H9 (cell line): Measurements from ENCODE around the gene FAM149A. TPM values are rescaled to one million over a fixed set of nuclear protein-coding genes. Genes with fewer than 3 reads are reported as not detected.

Experiments
- DNase-seq: peaks from one replicate; pipeline ENCODE4 v3.0.0-alpha.2; 2017
- H2AFZ ChIP-seq: one replicate; pipeline ENCODE4 v1.6.1; 2013; ENCODE audit warnings: mild to moderate bottlenecking, low read length, control low read depth, moderate library complexity
- H2AK5ac ChIP-seq: 2 replicates; pipeline ENCODE4 v1.6.1; 2013; ENCODE audit warnings: low read length, control low read depth, mixed read lengths; ENCODE audit not compliant: insufficient read length
- H2BK120ac ChIP-seq: one replicate; pipeline ENCODE4 v1.6.1; 2013; ENCODE audit warnings: low read depth, mild to moderate bottlenecking, low read length, control low read depth, inconsistent platforms; ENCODE audit not compliant: poor library complexity, severe bottlenecking
- H2BK12ac ChIP-seq: 2 replicates; pipeline ENCODE4 v1.6.1; 2013; ENCODE audit warnings: low read length, control low read depth, mixed read lengths, low read depth; ENCODE audit not compliant: insufficient read length
- H2BK15ac ChIP-seq: 2 replicates; pipeline ENCODE4 v1.6.1; 2013; ENCODE audit warnings: low read depth, low read length, control low read depth
- H2BK20ac ChIP-seq: one replicate; pipeline ENCODE4 v1.6.1; 2013; ENCODE audit warnings: low read depth, mild to moderate bottlenecking, low read length, control low read depth, inconsistent platforms; ENCODE audit not compliant: poor library complexity, severe bottlenecking
- H2BK5ac ChIP-seq: 2 replicates; pipeline ENCODE4 v1.6.1; 2013; ENCODE audit warnings: low read length, control low read depth, mixed read lengths; ENCODE audit not compliant: insufficient read length
- H3K14ac ChIP-seq: 2 replicates; pipeline ENCODE4 v1.6.1; 2013; ENCODE audit warnings: low read length, control low read depth; ENCODE audit not compliant: insufficient read depth
- H3K18ac ChIP-seq: 2 replicates; pipeline ENCODE4 v1.6.1; 2013; ENCODE audit warnings: low read depth, mild to moderate bottlenecking, mixed read lengths, low read length, control low read depth; ENCODE audit not compliant: insufficient read length
- H3K23ac ChIP-seq: 2 replicates; pipeline ENCODE4 v1.6.1; 2013; ENCODE audit warnings: low read length, control low read depth, mixed read lengths, low read depth; ENCODE audit not compliant: insufficient read length
- H3K23me2 ChIP-seq: 2 replicates; pipeline ENCODE4 v1.6.1; 2013; ENCODE audit warnings: low read depth, mild to moderate bottlenecking, mixed read lengths, low read length, control low read depth; ENCODE audit not compliant: insufficient read length, poor library complexity, severe bottlenecking
- H3K27ac ChIP-seq: 2 replicates; pipeline ENCODE4 v1.5.1; 2013; ENCODE audit warnings: low read length, control low read depth, mixed read lengths, low read depth; ENCODE audit not compliant: insufficient read length
- H3K27me3 ChIP-seq: 2 replicates; pipeline ENCODE4 v1.6.1; 2013; ENCODE audit warnings: low read length, control low read depth, inconsistent platforms; ENCODE audit not compliant: insufficient read depth
- H3K4ac ChIP-seq: 2 replicates; pipeline ENCODE4 v1.6.1; 2013; ENCODE audit warnings: low read depth, mild to moderate bottlenecking, control low read depth, inconsistent platforms, low read length, moderate library complexity
- H3K4me1 ChIP-seq: 2 replicates; pipeline ENCODE4 v1.6.1; 2013; ENCODE audit warnings: low read length, control low read depth, inconsistent platforms; ENCODE audit not compliant: insufficient read depth
- H3K4me2 ChIP-seq: 2 replicates; pipeline ENCODE4 v1.6.1; 2013; ENCODE audit warnings: low read length, control low read depth, mixed read lengths; ENCODE audit not compliant: insufficient read length, insufficient read depth
- H3K56ac ChIP-seq: 2 replicates; pipeline ENCODE4 v1.6.1; 2013; ENCODE audit warnings: low read depth, mild to moderate bottlenecking, mixed read lengths, low read length, control low read depth; ENCODE audit not compliant: insufficient read length
- H3K79me1 ChIP-seq: 2 replicates; pipeline ENCODE4 v1.6.1; 2013; ENCODE audit warnings: low read depth, mild to moderate bottlenecking, moderate library complexity, low read length, control low read depth, inconsistent platforms; ENCODE audit not compliant: insufficient read depth, poor library complexity, severe bottlenecking
- H3K79me2 ChIP-seq: 2 replicates; pipeline ENCODE4 v1.6.1; 2013; ENCODE audit warnings: low read length, control low read depth, inconsistent platforms; ENCODE audit not compliant: insufficient read depth
- H3K9ac ChIP-seq: 2 replicates; pipeline ENCODE4 v1.6.1; 2013; ENCODE audit warnings: low read length, control low read depth, mixed read lengths; ENCODE audit not compliant: insufficient read length; ENCODE audit errors: extremely low read depth
- H3K9me3 ChIP-seq: one replicate; pipeline ENCODE4 v1.6.1; 2013; ENCODE audit warnings: low read depth, low read length, inconsistent platforms; ENCODE audit not compliant: control insufficient read depth
- H3T11ph ChIP-seq: one replicate; pipeline ENCODE4 v1.6.1; 2013; ENCODE audit warnings: mild to moderate bottlenecking, low read length, control low read depth, inconsistent platforms
- H4K20me1 ChIP-seq: one replicate; pipeline ENCODE4 v1.6.1; 2013; ENCODE audit not compliant: control insufficient read depth, insufficient read length, insufficient read depth
- H4K5ac ChIP-seq: 2 replicates; pipeline ENCODE4 v1.6.1; 2013; ENCODE audit warnings: low read depth, mild to moderate bottlenecking, mixed read lengths, low read length, control low read depth; ENCODE audit not compliant: insufficient read length
- H4K8ac ChIP-seq: replicated peaks from 2 replicates; pipeline ENCODE4 v1.6.1; 2013; ENCODE audit warnings: low read length, control low read depth, mixed read lengths, low read depth; ENCODE audit not compliant: insufficient read length
- H4K91ac ChIP-seq: 2 replicates; pipeline ENCODE4 v1.6.1; 2013; ENCODE audit warnings: low read depth, mild to moderate bottlenecking, moderate library complexity, mixed read lengths, low read length, control low read depth; ENCODE audit not compliant: insufficient read length
- H3K27ac Mint-ChIP-seq, 3 experiments: 2 replicates in 2 of 3; 3 replicates in 1 of 3; pipeline ENCODE4 v1.8.0; 2020 to 2021; ENCODE audit warnings: mixed read lengths in 3 of 3, mild to moderate bottlenecking in 1 of 3, moderate library complexity in 1 of 3
- H3K27me3 Mint-ChIP-seq: 2 replicates; pipeline ENCODE4 v1.8.0; 2021; ENCODE audit warnings: low read depth, mild to moderate bottlenecking, moderate library complexity, mixed read lengths
- H3K36me3 Mint-ChIP-seq, 3 experiments: 2 replicates in 2 of 3; 3 replicates in 1 of 3; pipeline ENCODE4 v1.8.0; 2020 to 2021; ENCODE audit warnings: low read depth in 3 of 3, mixed read lengths in 3 of 3; ENCODE audit not compliant: insufficient read depth in 1 of 3
- H3K4me1 Mint-ChIP-seq, 2 experiments: 2 replicates each; pipeline ENCODE4 v1.8.0; 2020; ENCODE audit warnings: mixed read lengths in 2 of 2
- H3K4me3 Mint-ChIP-seq, 2 experiments: 2 replicates in 1 of 2; 3 replicates in 1 of 2; pipeline ENCODE4 v1.8.0; 2020 to 2021; ENCODE audit warnings: mild to moderate bottlenecking in 2 of 2, mixed read lengths in 2 of 2, moderate library complexity in 1 of 2
- H3K9me3 Mint-ChIP-seq, 2 experiments: 2 replicates in 1 of 2; 3 replicates in 1 of 2; pipeline ENCODE4 v1.8.0; 2020; ENCODE audit warnings: mild to moderate bottlenecking in 2 of 2, mixed read lengths in 2 of 2, moderate library complexity in 1 of 2
- WGBS: extraction: QIAGEN DNeasy Blood & Tissue Kit; methylation state at CpG from one replicate; pipeline ENCODE4 v1.1.7; 2013; ENCODE audit warnings: missing lambda C conversion rate, low lambda C conversion rate, mixed read lengths; ENCODE audit not compliant: insufficient read length; ENCODE audit errors: extremely low coverage; 5-methylcytosine and 5-hydroxymethylcytosine counted together
- total RNA-seq: library from RNA; stranded (reverse); gene quantifications from 2 replicates; pipeline ENCODE4 v1.2.1, GENCODE V29; 2021
- TF ChIP-seq, protein P1 (sequence below): fragments of 200-600 bp; sonication (generic); conservative IDR thresholded peaks from 3 replicates; pipeline ENCODE4 v1.8.0; 2021; ENCODE audit warnings: antibody characterized with exemption, mild to moderate bottlenecking

Gene FAM149A
- total RNA-seq, 1 experiment from 2014 or later = 5.9 TPM

DNA sequence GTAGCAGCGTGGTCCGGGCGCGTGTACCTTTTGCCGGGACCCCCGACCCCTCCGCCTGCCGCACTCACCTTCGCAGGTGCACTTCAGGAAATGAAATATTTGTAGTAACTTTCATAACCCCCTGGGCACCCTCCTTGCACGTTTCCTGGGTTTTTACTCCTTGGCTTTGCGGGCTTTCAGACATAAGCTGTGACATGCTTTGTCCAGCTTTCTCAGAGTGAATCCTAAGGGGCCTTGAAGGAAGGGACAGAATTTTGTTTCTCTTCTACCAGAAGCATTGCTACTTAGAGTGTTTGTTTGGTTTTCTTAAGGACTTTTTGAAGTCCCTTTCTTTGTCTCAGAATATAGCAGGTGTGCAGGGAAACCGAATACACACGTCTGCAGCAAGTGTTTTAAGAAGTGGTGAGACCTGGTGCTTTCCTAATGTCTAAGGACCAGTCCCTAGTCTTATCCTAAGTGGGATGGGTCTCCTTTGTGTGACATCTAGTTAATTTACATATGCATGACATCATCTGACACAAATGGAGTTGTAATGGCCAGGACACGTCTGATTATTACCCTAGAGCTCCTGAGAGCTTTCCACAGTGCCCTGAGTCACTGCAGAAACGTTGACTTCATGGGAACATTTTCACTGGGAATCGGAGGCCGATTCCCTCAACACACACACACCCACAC lies 1.3 kb downstream of the FAM149A start:
- Histone ChIP-seq H3K9ac (no peak overlapping the region), H3K27ac (no peak overlapping the region)

More for the DNA sequence above, 1.3 kb downstream of the FAM149A start:
- peaks cover 22 to 28% of the 10 kb centered on the region in 2 experiments for H3K4me1 Mint-ChIP-seq
- H3K36me3 Mint-ChIP-seq = peaks cover 0 to 6% (median 6%) of the 10 kb centered on the region in 3 experiments; a peak in 3 of 7 replicates
- no peak overlapping the region for H3K56ac ChIP-seq
- H3K23me2 ChIP-seq = peaks cover 12% of the 10 kb centered on the region
- no peak overlapping the region for H4K8ac ChIP-seq
- H3K27me3 Mint-ChIP-seq = peaks cover 50% of the 10 kb centered on the region
- H3K4me1 ChIP-seq = no peaks in the 10 kb centered on the region; the same call in 1 of the 2 replicates
- no peak overlapping the region for H3K23ac ChIP-seq
- no peak overlapping the region for H2BK12ac ChIP-seq
- H3K27ac Mint-ChIP-seq = peak overlapping the region in 1 of 3 experiments; percentile 40; a peak in 2 of 7 replicates
- TF ChIP-seq, protein P1, sequence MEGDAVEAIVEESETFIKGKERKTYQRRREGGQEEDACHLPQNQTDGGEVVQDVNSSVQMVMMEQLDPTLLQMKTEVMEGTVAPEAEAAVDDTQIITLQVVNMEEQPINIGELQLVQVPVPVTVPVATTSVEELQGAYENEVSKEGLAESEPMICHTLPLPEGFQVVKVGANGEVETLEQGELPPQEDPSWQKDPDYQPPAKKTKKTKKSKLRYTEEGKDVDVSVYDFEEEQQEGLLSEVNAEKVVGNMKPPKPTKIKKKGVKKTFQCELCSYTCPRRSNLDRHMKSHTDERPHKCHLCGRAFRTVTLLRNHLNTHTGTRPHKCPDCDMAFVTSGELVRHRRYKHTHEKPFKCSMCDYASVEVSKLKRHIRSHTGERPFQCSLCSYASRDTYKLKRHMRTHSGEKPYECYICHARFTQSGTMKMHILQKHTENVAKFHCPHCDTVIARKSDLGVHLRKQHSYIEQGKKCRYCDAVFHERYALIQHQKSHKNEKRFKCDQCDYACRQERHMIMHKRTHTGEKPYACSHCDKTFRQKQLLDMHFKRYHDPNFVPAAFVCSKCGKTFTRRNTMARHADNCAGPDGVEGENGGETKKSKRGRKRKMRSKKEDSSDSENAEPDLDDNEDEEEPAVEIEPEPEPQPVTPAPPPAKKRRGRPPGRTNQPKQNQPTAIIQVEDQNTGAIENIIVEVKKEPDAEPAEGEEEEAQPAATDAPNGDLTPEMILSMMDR = no peak
- H2BK5ac ChIP-seq = no peak overlapping the region
- H3K4me3 Mint-ChIP-seq = peak overlapping the region; percentile 71 to 86
- no peak overlapping the region for H2AK5ac ChIP-seq
- H3K27me3 ChIP-seq = no peaks in the 10 kb centered on the region; the same call in 1 of the 2 replicates
- no peak overlapping the region for H2BK20ac ChIP-seq
- no CpG with 5 or more reads among the region's 17 CpGs for WGBS
- peak overlapping the region; percentile 52 for H3K4me2 ChIP-seq
- H4K20me1 ChIP-seq = peaks cover 2% of the 10 kb centered on the region
- H4K5ac ChIP-seq = no peak overlapping the region
- H2AFZ ChIP-seq = no peak overlapping the region
- H3K9me3 ChIP-seq = no peaks in the 10 kb centered on the region
- no peak overlapping the region for H3T11ph ChIP-seq
- no peak overlapping the region for H2BK120ac ChIP-seq
- H3K4ac ChIP-seq = no peak overlapping the region
- H3K14ac ChIP-seq = peak overlapping the region; percentile 69; the same call in 1 of the 2 replicates
- no peak overlapping the region for H2BK15ac ChIP-seq
- H3K79me2 ChIP-seq = no peaks in the 10 kb centered on the region
- no peak for DNase-seq
- H3K9me3 Mint-ChIP-seq = peaks cover 3 to 8% of the 10 kb centered on the region in 2 experiments; a peak in 3 of 5 replicates
- no peak overlapping the region for H4K91ac ChIP-seq
- no peaks in the 10 kb centered on the region for H3K79me1 ChIP-seq
- H3K18ac ChIP-seq = peak overlapping the region; percentile 15
